ES-I3 (cell line): ENCODE measurements around the gene ATP2A1.
"Not testable (repeated sequence)": the region's sequence is repeated elsewhere in the genome, so short reads cannot be mapped to it uniquely, and the experiment has no call there.

ENCODE experiments used
- H3K36me3 ChIP-seq: 2 replicates; pipeline ENCODE4 v1.6.1; 2013; ENCODE audit warnings: mild to moderate bottlenecking, low read length, control low read depth, moderate library complexity; ENCODE audit not compliant: insufficient read depth
- H3K4me1 ChIP-seq: 2 replicates; pipeline ENCODE4 v1.6.1; 2013; ENCODE audit warnings: mild to moderate bottlenecking, control low read depth, low read length; ENCODE audit not compliant: insufficient read depth
- H3K9ac ChIP-seq: 2 replicates; pipeline ENCODE4 v1.6.1; 2013; ENCODE audit warnings: low read depth, mild to moderate bottlenecking, low read length, moderate library complexity
- H3K9me3 ChIP-seq: 2 replicates; pipeline ENCODE4 v1.6.1; 2013; ENCODE audit warnings: mild to moderate bottlenecking, low read length, moderate library complexity; ENCODE audit not compliant: control insufficient read depth, insufficient read depth

Gene ATP2A1

GRCh38 chr16:28844226-28844885, 33.9 kb upstream of the ATP2A1 start:
- H3K9ac ChIP-seq: no peak overlapping the region
- H3K9me3 ChIP-seq: no peaks in the 10 kb centered on the region
- peaks cover 18% of the 10 kb centered on the region for H3K36me3 ChIP-seq
- H3K4me1 ChIP-seq: no peaks in the 10 kb centered on the region

GRCh38 chr16:28845293-28845692, 33.0 kb upstream of the ATP2A1 start:
- H3K36me3 ChIP-seq: peaks cover 18% of the 10 kb centered on the region
- no peaks in the 10 kb centered on the region for H3K4me1 ChIP-seq
- no peaks in the 10 kb centered on the region for H3K9me3 ChIP-seq
- peak overlapping the region; percentile 73 for H3K9ac ChIP-seq

GRCh38 chr16:28845761-28846079, 32.6 kb upstream of the ATP2A1 start:
- Histone ChIP-seq H3K4me1 (no peaks in the 10 kb centered on the region), H3K36me3 (peaks cover 18% of the 10 kb centered on the region), H3K9me3 (no peaks in the 10 kb centered on the region), H3K9ac (peak overlapping the region; percentile 73)

- Histone ChIP-seq H3K36me3 (peaks cover 18% of the 10 kb centered on the region), H3K9ac (peak within 1 kb of the TSS; percentile 84), H3K4me1 (no peaks in the 10 kb centered on the region)
Measured at GRCh38 chr16:28846080-28846932, 32.0 kb upstream of the ATP2A1 start, which contains the start of gene TUFM. TSS of gene TUFM (minus strand) at chr16:28846348. CDS start at chr16:28846269, 79 bp downstream.

GRCh38 chr16:28846933-28847273, 31.4 kb upstream of the ATP2A1 start:
- peaks cover 18% of the 10 kb centered on the region for H3K36me3 ChIP-seq
- no peaks in the 10 kb centered on the region for H3K4me1 ChIP-seq
- H3K9ac ChIP-seq: peak overlapping the region; percentile 84
- H3K9me3 ChIP-seq: no peaks in the 10 kb centered on the region

More at GRCh38 chr16:28846080-28846932, 32.0 kb upstream of the ATP2A1 start, which contains the start of gene TUFM:
- H3K9me3 ChIP-seq: no peaks in the 10 kb centered on the region

- Histone ChIP-seq H3K9ac (no peak overlapping the region), H3K4me1 (peaks cover 7% of the 10 kb centered on the region; the same call in 1 of the 2 replicates), H3K9me3 (no peaks in the 10 kb centered on the region), H3K36me3 (no peaks in the 10 kb centered on the region)
Measured at GRCh38 chr16:28858421-28858820, 19.9 kb upstream of the ATP2A1 start.

- Histone ChIP-seq H3K9ac (no peak overlapping the region), H3K4me1 (peaks cover 7% of the 10 kb centered on the region; the same call in 1 of the 2 replicates), H3K9me3 (no peaks in the 10 kb centered on the region), H3K36me3 (no peaks in the 10 kb centered on the region)
Measured at GRCh38 chr16:28859326-28859725, 19.0 kb upstream of the ATP2A1 start.

GRCh38 chr16:28863929-28864793, 14.1 kb upstream of the ATP2A1 start:
- peak overlapping the region; percentile 99 for H3K9ac ChIP-seq
- no peaks in the 10 kb centered on the region for H3K9me3 ChIP-seq
- peaks cover 14% of the 10 kb centered on the region; the same call in 1 of the 2 replicates for H3K36me3 ChIP-seq
- H3K4me1 ChIP-seq: no peaks in the 10 kb centered on the region; the same call in 1 of the 2 replicates

- no peaks in the 10 kb centered on the region for H3K9me3 ChIP-seq
- H3K36me3 ChIP-seq: peaks cover 19% of the 10 kb centered on the region; the same call in 1 of the 2 replicates
- H3K9ac ChIP-seq: peak overlapping the region; percentile 99; the same call in 1 of the 2 replicates
- no peaks in the 10 kb centered on the region; the same call in 1 of the 2 replicates for H3K4me1 ChIP-seq
Measured at GRCh38 chr16:28865001-28865688, 13.1 kb upstream of the ATP2A1 start.

- Histone ChIP-seq H3K9me3 (no peaks in the 10 kb centered on the region), H3K36me3 (peaks cover 22% of the 10 kb centered on the region; the same call in 1 of the 2 replicates), H3K4me1 (no peaks in the 10 kb centered on the region; the same call in 1 of the 2 replicates), H3K9ac (no peak overlapping the region)
Measured at GRCh38 chr16:28865722-28866453, 12.4 kb upstream of the ATP2A1 start.

- H3K9ac ChIP-seq: no peak overlapping the region
- no peaks in the 10 kb centered on the region; the same call in 1 of the 2 replicates for H3K4me1 ChIP-seq
Measured at GRCh38 chr16:28866454-28866804, 11.9 kb upstream of the ATP2A1 start.

GRCh38 chr16:28867241-28867640, 11.0 kb upstream of the ATP2A1 start:
- Histone ChIP-seq H3K9me3 (no peaks in the 10 kb centered on the region), H3K4me1 (no peaks in the 10 kb centered on the region; the same call in 1 of the 2 replicates), H3K36me3 (peaks cover 26% of the 10 kb centered on the region), H3K9ac (no peak overlapping the region)

More at GRCh38 chr16:28866454-28866804, 11.9 kb upstream of the ATP2A1 start:
- Histone ChIP-seq H3K9me3 (no peaks in the 10 kb centered on the region), H3K36me3 (peaks cover 23% of the 10 kb centered on the region)

GRCh38 chr16:28867646-28868045, 10.6 kb upstream of the ATP2A1 start:
- not testable (repeated sequence) for H3K9ac ChIP-seq, H3K9me3 ChIP-seq, H3K4me1 ChIP-seq
- H3K36me3 ChIP-seq: peaks cover 26% of the 10 kb centered on the region
